HUES64 (cell line): ENCODE data around the gene LCK.
"Not testable (repeated sequence)": the region's sequence is repeated elsewhere in the genome, so short reads cannot be mapped to it uniquely, and the experiment has no call there.

Source experiments
- H3K27ac ChIP-seq: 2 replicates; pipeline ENCODE4 v1.7.0; 2013; ENCODE audit warnings: low read depth, low read length, inconsistent platforms
- H3K27me3 ChIP-seq: 2 replicates; pipeline ENCODE4 v1.6.1; 2013; ENCODE audit warnings: mild to moderate bottlenecking, low read length; ENCODE audit not compliant: insufficient read depth
- H3K36me3 ChIP-seq: 2 replicates; pipeline ENCODE4 v1.6.1; 2013; ENCODE audit warnings: mild to moderate bottlenecking, low read length; ENCODE audit not compliant: insufficient read depth
- H3K4me1 ChIP-seq: 2 replicates; pipeline ENCODE4 v1.6.1; 2013; ENCODE audit warnings: mild to moderate bottlenecking, low read length, moderate library complexity; ENCODE audit not compliant: insufficient read depth
- H3K4me3 ChIP-seq: 2 replicates; pipeline ENCODE4 v1.5.1; 2013; ENCODE audit warnings: mild to moderate bottlenecking, low read length, moderate library complexity
- H3K9ac ChIP-seq: 2 replicates; pipeline ENCODE4 v1.6.1; 2013; ENCODE audit warnings: mild to moderate bottlenecking, low read depth, low read length
- H3K9me3 ChIP-seq: 2 replicates; pipeline ENCODE4 v1.6.1; 2013; ENCODE audit warnings: low read depth, low read length; ENCODE audit not compliant: insufficient read depth
- WGBS: fragments of 150-250, 120-280 bp; methylation state at CpG from one replicate; pipeline ENCODE4 v1.1.7; 2013; ENCODE audit warnings: missing lambda C conversion rate; 5-methylcytosine and 5-hydroxymethylcytosine counted together

LCK gene

DNA sequence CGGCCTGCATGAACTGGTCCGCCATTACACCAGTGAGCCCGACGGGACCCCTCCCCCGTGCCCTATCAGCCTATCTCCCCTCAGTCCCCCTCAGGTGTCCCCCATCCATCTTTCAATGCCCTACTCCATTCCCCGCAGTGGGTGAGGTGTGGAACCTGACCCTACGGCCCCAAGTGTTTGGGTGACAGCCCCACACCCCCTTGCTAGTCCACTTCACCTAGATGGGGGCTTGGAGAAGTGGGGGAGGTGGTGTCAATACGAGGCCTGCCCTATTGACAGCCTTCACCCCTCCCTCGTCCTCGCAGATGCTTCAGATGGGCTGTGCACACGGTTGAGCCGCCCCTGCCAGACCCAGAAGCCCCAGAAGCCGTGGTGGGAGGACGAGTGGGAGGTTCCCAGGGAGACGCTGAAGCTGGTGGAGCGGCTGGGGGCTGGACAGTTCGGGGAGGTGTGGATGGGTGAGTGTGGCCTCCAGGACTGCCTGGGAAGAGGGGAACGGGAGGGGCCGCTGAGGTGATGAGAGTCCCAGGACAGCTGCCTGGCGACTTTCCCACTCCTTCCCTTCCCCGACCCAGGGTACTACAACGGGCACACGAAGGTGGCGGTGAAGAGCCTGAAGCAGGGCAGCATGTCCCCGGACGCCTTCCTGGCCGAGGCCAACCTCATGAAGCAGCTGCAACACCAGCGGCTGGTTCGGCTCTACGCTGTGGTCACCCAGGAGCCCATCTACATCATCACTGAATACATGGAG lies 25.1 kb downstream of the LCK start:
- no peak overlapping the region for H3K4me3 ChIP-seq
- H3K27me3 ChIP-seq: no peaks in the 10 kb centered on the region
- H3K4me1 ChIP-seq: peaks cover 16% of the 10 kb centered on the region
- no peak overlapping the region for H3K27ac ChIP-seq
- H3K9me3 ChIP-seq: no peaks in the 10 kb centered on the region
- peaks cover 16% of the 10 kb centered on the region for H3K36me3 ChIP-seq
- WGBS: 92% methylated on average over 30 of the region's 30 CpGs
- H3K9ac ChIP-seq: no peak overlapping the region

DNA sequence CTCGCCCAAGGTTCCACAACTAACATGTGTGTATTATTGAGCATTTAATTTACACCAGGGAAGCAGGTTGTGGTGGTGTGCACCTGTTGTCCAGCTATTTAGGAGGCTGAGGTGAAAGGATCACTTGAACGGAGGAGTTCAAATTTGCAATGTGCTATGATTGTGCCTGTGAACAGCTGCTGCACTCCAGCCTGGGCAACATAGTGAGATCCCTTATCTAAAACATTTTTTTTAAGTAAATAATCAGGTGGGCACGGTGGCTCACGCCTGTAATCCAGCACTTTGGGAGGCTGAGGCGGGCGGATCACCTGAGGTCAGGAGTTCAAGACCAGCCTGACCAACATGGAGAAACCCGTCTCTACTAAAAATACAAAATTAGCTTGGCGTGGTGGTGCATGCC lies 33.7 kb downstream of the LCK start:
- not testable (repeated sequence) for H3K4me1 ChIP-seq, H3K9ac ChIP-seq, H3K27me3 ChIP-seq, H3K9me3 ChIP-seq, H3K4me3 ChIP-seq, H3K27ac ChIP-seq
- H3K36me3 ChIP-seq: peaks cover 21% of the 10 kb centered on the region
- 94% methylated on average over 8 of the region's 8 CpGs for WGBS

DNA sequence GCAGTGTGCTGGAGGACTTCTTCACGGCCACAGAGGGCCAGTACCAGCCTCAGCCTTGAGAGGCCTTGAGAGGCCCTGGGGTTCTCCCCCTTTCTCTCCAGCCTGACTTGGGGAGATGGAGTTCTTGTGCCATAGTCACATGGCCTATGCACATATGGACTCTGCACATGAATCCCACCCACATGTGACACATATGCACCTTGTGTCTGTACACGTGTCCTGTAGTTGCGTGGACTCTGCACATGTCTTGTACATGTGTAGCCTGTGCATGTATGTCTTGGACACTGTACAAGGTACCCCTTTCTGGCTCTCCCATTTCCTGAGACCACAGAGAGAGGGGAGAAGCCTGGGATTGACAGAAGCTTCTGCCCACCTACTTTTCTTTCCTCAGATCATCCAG lies 34.6 kb downstream of the LCK start:
- H3K27ac ChIP-seq: no peak overlapping the region
- no peak overlapping the region for H3K9ac ChIP-seq
- H3K27me3 ChIP-seq: no peaks in the 10 kb centered on the region
- no peaks in the 10 kb centered on the region for H3K9me3 ChIP-seq
- WGBS: 94% methylated on average over 3 of the region's 3 CpGs
- peaks cover 15% of the 10 kb centered on the region for H3K36me3 ChIP-seq
- H3K4me1 ChIP-seq: no peaks in the 10 kb centered on the region
- no peak overlapping the region for H3K4me3 ChIP-seq

DNA sequence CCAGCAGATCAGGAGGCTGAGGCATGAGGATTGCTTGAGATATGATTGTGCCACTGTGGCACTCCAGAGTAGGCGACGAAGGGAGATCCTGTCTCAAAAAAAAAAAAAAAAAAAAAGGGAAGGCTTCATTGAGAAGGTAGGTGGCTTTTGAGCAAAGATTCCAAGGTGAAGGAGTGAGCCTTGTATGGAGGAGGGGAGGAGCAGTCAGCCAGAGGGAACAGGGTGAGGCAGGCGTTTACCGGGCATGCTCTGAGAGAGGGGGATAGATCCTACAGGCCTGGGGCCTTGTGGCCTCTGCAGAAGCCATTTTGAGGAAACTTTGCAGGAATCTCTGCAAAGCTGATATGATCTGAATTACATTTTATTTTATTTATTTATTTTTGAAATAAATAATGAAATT lies 35.7 kb downstream of the LCK start:
- Histone ChIP-seq H3K36me3 (peaks cover 8% of the 10 kb centered on the region; the same call in 1 of the 2 replicates), H3K4me1 (no peaks in the 10 kb centered on the region), H3K9me3 (no peaks in the 10 kb centered on the region), H3K27me3 (no peaks in the 10 kb centered on the region), H3K9ac (no peak overlapping the region), H3K27ac (no peak overlapping the region), H3K4me3 (no peak overlapping the region)
- WGBS: 82% methylated on average over 4 of the region's 4 CpGs

DNA sequence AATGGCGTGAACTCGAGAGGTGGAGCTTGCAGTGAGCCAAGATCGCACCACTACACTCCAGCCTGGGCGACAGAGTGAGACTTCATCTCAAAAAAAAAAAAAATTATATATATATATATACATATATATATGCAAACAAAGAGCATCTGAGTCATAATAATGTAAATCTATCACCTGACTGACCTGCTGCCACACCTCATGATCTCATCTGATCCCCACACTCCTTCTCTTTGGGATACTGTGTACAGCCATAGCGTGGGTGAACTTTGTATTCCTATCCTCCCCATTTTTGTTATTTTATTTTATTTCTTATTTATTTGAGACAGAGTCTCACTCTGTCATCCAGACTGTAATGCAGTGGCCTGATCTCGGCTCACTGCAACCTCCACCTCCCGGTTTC lies 38.2 kb downstream of the LCK start:
- 98% methylated on average over 4 of the region's 7 CpGs for WGBS
- no peaks in the 10 kb centered on the region for H3K4me1 ChIP-seq
- H3K4me3 ChIP-seq: no peak overlapping the region
- H3K9me3 ChIP-seq: no peaks in the 10 kb centered on the region
- H3K27me3 ChIP-seq: no peaks in the 10 kb centered on the region
- no peak overlapping the region for H3K9ac ChIP-seq
- no peak overlapping the region for H3K27ac ChIP-seq
- peaks cover 8% of the 10 kb centered on the region; the same call in 1 of the 2 replicates for H3K36me3 ChIP-seq

DNA sequence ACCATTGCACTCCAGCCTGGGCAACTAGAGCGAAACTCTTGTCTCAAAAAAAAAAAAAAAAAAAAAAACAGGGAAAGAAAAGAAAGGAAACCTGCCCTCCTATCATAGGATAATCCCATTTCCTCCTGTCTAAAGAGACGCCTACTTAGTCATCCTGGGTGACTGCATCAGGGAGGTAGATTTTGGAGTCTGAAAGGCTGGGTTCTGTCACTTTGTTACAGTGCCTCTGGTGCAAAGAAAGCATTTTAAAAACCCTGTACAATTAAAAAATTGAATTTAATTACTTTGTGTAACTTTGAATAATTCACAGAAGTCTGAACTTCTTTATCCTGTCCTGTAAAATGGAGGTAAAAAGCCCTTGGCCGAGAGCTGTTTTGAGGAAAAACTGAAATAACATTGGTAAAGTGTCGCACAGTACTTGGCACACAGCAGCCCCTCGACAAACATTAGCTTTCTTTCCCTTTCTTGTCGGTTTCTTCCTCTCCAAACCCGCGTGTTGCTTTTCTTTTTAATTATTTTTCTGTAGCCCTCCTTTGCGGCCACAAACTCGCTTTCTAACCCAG lies 40.2 kb downstream of the LCK start:
- no peaks in the 10 kb centered on the region; the same call in 1 of the 2 replicates for H3K36me3 ChIP-seq
- H3K9ac ChIP-seq: no peak overlapping the region; the same call in 1 of the 2 replicates
- no peak overlapping the region for H3K27ac ChIP-seq
- no peaks in the 10 kb centered on the region for H3K27me3 ChIP-seq
- no peaks in the 10 kb centered on the region for H3K9me3 ChIP-seq
- WGBS: 74% methylated on average over 10 of the region's 10 CpGs
- H3K4me1 ChIP-seq: no peaks in the 10 kb centered on the region
- peak overlapping the region; percentile 93 for H3K4me3 ChIP-seq

DNA sequence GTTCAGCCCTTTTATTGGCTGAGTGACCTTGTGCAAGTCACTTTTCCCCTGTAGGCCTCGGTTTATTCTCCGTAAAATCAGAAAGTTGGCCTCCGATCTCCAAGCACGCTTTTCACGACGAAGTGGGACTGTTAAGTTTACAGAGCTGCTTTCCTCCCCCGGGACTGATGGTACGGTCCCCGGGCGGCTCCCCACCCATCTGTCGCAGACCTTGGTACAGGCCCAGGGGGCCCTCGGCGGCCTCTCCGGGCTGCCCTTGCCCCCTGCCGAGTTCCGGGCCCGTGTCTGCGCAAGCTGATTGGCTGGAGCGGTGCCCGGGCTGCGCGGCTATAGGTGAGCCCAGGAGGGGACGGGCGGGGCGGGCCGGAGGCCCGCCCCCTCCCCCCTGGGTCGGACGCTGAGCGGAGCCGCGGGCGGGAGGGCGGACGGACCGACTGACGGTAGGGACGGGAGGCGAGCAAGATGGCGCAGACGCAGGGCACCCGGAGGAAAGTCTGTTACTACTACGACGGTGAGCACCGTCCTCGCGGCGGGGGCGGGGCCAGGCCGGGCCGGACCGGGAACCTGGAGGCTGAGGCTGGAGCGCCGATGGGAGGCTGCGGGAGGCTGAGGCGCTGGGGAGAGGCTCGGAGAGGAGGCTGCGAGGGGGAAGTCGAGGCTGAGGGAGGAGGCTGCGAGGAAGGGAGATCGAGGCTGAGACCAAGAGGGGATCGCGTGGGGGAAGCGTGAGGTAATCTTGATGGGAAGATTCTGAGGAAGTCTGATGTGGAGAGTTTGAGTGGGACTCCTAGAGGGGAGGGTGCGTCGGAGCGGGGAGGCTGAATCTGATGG lies 40.9 kb downstream of the LCK start, which contains the start of gene HDAC1:
HDAC1 (plus strand) TSS at position 376 of the 831 bp plus-strand sequence; CDS start at position 463, 87 bp downstream.
- peak within 1 kb of the TSS; percentile 93 for H3K4me3 ChIP-seq
- no peaks in the 10 kb centered on the region for H3K4me1 ChIP-seq
- no peaks in the 10 kb centered on the region for H3K27me3 ChIP-seq
- 2% methylated on average over 67 of the region's 67 CpGs for WGBS
- H3K27ac ChIP-seq: peak within 1 kb of the TSS; percentile 21; the same call in 1 of the 2 replicates
- no peaks in the 10 kb centered on the region for H3K9me3 ChIP-seq
- no peaks in the 10 kb centered on the region; the same call in 1 of the 2 replicates for H3K36me3 ChIP-seq
- peak within 1 kb of the TSS; percentile 69 for H3K9ac ChIP-seq

DNA sequence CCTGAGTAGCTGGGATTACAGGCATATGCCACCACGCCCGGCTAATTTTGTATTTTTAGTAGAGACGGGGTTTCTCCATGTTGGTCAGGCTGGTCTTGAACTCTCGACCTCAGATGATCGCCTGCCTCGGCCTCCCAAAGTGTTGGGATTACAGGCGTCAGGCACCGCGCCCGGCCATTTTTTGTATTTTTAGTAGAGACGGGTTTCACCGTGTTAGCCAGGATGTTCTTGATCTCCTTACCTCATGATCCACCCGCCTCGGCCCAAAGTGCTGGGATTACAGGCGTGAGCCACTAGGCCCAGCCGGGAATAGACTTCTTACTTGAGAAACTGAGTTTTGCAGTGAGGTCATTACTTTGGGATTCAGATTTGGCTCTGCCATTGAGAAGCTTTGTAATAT lies 47.1 kb downstream of the LCK start:
- not testable (repeated sequence) for H3K9ac ChIP-seq

DNA sequence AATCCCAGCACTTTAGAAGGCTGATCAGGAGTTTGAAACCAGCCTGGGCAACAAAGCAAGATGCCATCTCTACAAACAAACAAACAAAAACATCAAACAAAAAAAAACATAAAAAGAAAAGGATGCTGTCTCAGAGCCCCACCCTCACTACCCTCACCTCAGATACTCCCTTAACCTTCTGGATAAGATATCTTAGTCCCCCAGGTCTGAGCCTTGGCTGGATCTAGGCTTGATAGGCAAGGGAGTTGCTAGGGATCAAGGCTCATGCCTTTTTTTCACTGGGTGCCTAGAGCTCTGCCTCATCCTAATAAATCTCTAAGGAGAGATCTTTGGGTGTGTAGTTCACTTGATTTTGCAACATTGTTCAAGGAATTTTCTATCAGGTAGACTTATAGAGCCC lies 48.3 kb downstream of the LCK start:
- H3K9ac ChIP-seq: no peak overlapping the region
- H3K4me3 ChIP-seq: no peak overlapping the region
- H3K27me3 ChIP-seq: no peaks in the 10 kb centered on the region
- H3K36me3 ChIP-seq: peaks cover 29% of the 10 kb centered on the region
- no peaks in the 10 kb centered on the region for H3K4me1 ChIP-seq
- H3K27ac ChIP-seq: no peak overlapping the region
- H3K9me3 ChIP-seq: no peaks in the 10 kb centered on the region

More for the DNA sequence above, 47.1 kb downstream of the LCK start:
- H3K9me3 ChIP-seq, H3K27ac ChIP-seq, H3K4me1 ChIP-seq, H3K4me3 ChIP-seq, H3K27me3 ChIP-seq: not testable (repeated sequence)
- 95% methylated on average over 16 of the region's 16 CpGs for WGBS
- peaks cover 18% of the 10 kb centered on the region for H3K36me3 ChIP-seq

DNA sequence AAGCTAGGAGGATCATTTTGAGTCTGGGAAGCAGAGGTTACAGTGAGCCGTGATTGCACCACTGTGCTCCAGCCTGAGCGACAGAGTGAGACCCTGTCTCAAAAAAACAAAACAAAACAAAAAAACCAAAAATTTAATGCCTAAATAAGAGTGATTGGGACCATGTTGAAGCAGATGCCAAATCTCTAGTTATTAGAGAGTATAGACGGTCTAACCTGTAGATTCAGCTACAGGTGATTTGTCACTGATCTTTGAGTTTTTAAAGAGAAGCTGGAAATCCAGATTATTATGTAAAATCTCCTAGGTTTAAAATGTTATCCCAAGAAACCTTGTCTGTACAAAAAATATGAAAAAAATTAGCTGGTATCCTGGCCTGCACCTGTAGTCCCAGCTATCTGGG lies 52.3 kb downstream of the LCK start:
- Histone ChIP-seq H3K9ac (no peak overlapping the region), H3K9me3 (peaks cover 5% of the 10 kb centered on the region; the same call in 1 of the 2 replicates), H3K27me3 (no peaks in the 10 kb centered on the region), H3K4me3 (no peak overlapping the region), H3K4me1 (no peaks in the 10 kb centered on the region), H3K27ac (no peak overlapping the region), H3K36me3 (peaks cover 53% of the 10 kb centered on the region)
- WGBS: 93% methylated on average over 2 of the region's 3 CpGs

DNA sequence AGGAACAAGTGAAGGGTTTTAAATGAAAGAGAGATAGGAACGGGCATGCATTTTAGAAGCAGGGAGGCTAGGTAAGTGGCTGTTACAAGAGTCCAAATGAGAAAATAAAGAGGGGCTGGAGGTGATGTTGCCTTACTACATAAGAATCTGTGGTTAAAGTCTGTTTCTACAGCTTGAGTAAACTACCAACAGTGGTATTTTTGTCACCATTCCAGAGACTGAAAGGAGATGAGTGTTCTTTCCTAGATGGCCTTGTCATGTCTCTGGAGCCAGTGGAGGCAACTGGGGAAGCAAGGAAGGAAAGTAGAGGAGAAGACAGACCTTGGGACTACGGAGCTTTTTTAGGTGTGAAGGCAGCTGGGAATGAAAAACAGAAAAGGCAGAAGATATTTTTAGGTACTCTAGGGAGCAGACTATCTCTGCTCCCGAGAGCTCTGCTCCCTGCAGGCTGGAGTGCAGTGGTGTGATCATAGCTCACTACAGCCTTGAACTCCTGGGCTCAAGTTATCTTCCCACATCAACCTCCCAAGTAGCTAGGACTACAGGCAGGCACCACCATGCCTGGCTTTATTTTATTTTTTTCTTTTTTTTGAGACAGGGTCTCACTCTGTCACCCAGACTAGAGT lies 53.0 kb downstream of the LCK start:
- no peak overlapping the region for H3K4me3 ChIP-seq
- no peaks in the 10 kb centered on the region for H3K27me3 ChIP-seq
- H3K9ac ChIP-seq: no peak overlapping the region
- no peaks in the 10 kb centered on the region for H3K4me1 ChIP-seq
- no peak overlapping the region for H3K27ac ChIP-seq
- 95% methylated on average over 3 of the region's 3 CpGs for WGBS
- H3K36me3 ChIP-seq: peaks cover 53% of the 10 kb centered on the region
- peaks cover 5% of the 10 kb centered on the region; the same call in 1 of the 2 replicates for H3K9me3 ChIP-seq
